ENCODE results near the gene SLC13A3.

- TF ChIP-seq CTCF (IDR thresholded peaks at IDR 0.05; ENCODE audit: low read depth, low read length, missing input control) (no peak), GABPA (IDR thresholded peaks at IDR 0.05 in 1 of 2, conservative IDR thresholded peaks at IDR 0.05 in 1 of 2) (no peak), YY1 (IDR thresholded peaks at IDR 0.05) (no peak), ZBTB33 (IDR thresholded peaks at IDR 0.05) (no peak), EGR1 (IDR thresholded peaks at IDR 0.05; ENCODE audit: low read depth in 2 of 2) (no peak), TAF1 (conservative IDR thresholded peaks at IDR 0.05) (no peak), ATF3 (IDR thresholded peaks at IDR 0.05) (no peak), RAD21 (IDR thresholded peaks at IDR 0.05) (no peak)
Observed at GRCh38 chr20:46694484-46694883, 43.2 kb upstream of the SLC13A3 start.

All from liver (tissue), 3 donors.